HG03442 (cell line): ENCODE measurements around the gene RHOD.
A peak's percentile ranks its signal among the peaks of the same experiment; 100 is the strongest.

ENCODE experiments used
- ATAC-seq: cut with Tn5 transposase; IDR thresholded peaks from one replicate; pipeline ENCODE4 v1.9.1; 2021; ENCODE audit warnings: mild to moderate bottlenecking, moderate library complexity; ENCODE audit not compliant: unreplicated experiment

RHOD gene

DNA sequence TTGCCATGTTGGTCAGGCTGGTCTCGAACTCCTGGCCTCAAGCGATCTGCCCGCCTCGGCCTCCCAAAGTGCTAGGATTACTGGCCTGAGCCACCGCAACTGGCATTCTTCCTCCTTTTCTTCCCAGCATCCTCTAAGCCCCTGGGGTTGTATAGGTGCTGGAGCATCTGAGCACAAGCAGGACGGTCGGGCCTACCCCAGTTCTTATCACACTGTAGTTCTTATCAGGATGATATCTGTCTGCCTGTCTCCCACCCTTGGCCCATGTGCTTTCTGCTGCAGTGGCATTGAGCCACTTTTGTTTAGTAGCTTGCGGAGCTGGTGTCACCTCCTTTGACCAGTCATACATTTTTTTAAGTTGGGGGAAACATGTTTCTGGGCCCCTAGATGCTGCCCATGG lies 1.9 kb downstream of the RHOD start:
- ATAC-seq, result no peak

DNA sequence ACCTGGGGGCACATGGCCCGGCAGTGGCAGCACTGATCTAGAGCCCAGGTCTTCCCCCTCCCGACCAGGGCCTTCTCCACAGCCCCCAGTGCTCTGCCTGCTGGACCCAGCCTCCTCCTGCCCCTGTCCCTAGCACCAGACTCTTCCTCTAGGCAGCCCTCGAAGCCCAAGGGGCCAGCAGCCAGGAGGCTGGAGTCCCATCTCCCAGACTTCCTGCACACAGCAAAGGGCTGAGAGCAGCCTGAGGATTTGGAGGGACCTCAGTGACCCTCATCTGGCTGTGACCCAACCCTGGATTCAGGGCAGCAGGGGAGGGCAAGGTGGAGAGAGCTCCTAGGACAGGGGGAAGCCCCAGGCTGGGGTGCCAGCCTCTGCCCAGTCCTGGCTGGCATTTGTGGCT lies 3.0 kb downstream of the RHOD start:
- no peak for ATAC-seq

DNA sequence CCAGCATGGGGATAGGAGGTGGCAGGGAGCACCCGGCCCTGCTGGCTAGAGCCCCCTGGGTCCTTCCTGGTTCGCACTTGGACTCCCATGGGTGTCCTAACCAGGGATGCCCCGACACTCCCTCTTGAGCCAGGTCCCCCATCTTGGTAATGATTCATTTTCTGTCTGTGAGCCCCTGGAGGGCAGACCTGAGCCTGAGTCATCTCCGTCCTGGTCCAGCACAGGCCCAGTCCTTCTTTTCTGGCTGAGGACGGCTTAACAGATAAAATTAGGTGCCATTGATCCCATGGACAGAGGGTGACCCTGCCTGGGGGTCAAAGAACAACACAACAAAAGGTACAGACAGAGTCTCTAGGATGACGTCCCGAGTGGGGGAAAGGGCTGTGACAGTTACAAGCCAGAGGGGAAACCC lies 3.5 kb downstream of the RHOD start:
- ATAC-seq, result no peak

DNA sequence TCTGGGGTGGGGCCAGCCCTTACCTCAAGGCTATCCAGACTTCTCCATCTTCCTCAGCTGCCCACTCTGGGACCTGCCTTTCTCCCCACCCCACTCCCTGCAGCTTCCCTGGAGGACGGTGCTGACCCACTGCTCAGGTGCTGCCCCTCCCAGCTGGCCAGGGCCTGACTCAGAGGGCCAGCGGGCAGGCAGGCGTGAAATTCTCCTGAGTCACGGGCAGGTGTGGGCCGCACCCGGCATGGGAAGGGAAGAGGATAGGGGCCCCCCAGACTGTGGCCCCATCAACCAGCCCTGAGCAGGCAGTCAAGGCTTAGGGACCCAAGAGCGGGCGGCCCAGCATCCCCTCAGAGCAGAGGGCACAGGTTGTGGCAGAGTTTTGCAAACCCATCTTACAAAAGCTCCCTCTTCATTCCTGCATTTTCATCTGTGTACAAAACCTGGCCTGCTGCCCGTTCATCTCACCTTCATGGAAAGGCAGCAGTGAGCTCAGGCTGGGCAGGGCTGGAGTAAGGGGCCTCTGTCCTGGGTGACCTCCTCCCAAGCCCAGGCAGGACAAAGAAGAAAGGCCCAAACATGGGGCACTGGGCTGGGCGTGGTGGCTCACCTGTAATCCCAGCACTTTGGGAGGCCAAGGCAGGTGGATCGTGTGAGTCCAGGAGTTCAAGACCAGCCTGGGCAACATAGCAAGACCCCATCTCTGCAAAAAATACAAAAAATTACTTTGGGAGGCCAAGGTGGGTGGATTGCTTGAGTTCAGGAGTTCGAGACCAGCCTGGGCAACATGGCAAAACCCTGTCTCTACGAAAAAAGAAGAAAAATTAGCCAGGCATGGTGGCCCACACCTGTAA lies 6.1 kb downstream of the RHOD start:
- ATAC-seq, result no peak

DNA sequence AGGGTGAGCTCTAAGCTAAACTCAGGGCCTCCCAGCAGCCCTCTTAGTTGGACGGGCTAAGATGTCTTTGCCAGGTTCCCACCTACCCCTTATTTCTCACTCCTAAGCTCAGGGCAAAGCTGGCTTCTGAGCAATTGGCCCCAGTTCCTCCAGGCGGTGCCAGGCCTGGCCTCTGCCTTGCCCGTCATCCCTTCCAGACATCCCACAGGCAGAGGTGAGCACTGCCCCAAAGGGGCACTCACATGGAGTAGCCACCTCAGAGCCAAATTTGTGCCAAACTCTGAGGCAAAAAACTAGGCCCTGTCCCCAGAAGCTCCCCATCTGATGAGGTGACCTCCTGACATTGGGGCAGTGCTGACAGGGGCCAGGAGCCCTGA lies 9.7 kb downstream of the RHOD start:
- no peak for ATAC-seq

DNA sequence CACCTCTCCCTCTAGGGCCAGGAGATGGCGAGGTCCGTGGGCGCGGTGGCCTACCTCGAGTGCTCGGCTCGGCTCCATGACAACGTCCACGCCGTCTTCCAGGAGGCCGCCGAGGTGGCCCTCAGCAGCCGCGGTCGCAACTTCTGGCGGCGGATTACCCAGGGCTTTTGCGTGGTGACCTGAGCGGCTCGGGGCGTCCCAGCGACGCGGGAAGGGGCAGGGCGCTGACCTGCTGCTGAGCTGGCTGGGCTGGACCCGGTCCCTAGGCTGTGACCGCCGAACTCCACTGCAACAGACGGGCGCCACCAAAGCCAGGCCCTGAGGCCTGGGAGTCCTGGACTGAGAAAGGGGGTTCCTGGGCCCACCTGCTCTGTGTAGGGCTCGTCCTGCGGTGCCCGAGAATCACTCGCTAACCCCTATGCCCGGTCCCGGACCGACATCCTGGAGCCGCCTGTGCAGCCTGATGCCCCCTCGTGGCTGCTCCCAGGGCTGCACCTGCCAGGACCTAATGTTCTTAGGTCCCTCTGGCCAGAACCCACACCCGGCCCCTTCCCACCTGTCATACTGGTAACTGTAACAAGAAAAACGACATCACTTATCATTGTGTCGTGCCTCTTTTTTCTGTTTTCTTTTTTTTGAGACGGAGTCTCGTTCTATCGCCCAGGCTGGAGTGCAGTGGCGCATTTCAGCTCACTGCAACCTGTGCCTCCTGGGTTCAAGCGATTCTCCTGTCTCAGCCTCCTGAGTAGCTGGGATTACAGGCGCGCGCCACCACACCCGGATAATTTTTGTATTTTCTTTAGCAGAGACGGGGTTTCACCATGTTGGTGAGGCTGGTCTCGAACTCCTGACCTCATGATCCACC lies 15.0 kb downstream of the RHOD start:
- no peak for ATAC-seq

DNA sequence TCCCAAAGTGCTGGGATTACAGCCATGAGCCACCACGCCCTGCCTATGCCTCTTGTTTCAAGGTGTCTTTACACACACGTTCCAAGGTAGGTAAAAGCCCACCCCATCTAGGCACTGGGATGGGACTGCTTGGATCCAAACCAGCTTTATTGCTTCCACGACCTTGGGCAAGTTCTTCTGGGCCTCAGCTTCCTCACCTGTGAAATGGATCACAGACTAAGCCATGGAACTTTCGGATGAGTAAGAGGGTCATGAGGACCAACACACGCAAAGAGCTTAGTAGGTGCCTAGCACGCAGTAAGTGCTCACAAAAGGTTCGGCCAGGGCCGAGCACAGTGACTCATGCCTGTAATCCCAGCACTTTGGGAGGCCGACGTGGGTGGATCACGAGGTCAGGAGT lies 15.6 kb downstream of the RHOD start:
- ATAC-seq, result no peak

DNA sequence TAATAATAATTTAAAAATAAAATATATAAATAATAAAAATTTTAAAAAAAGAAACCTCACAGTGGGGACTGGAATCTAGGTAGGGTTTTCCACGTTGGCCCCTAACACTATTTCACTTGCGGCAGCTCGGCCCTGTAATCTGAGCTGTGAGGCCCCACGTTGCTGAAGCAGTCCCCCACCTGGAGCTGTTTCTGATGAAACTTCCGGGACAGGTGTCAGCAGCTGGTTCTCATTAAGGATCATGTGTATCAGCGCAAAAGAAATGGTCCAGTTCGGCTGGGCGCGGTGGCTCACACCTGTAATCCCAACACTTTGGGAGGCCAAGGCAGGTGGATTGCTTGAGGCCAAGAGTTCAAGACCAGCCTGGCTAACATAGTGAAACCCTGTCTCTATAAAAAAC lies 17.3 kb downstream of the RHOD start:
- no peak for ATAC-seq

DNA sequence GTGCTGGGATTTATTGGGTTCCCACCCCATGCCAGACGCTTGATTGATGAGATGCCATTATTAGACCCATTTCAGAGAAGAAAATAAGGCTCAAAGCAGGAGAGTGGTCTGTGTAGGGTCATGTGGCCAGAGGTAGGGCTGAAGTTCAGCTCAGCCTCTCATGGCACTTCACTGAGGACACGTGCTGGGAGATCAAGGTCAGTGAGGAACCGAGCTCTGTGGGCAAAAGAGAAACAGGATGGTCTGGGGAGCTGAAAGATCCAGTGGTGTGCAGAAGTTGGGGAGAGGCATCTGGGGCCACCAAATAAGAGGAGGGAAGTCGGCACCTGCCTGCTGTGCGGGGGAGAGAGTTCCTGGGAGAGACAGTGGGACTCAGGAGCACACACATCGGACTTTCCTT lies 19.6 kb downstream of the RHOD start:
- no peak for ATAC-seq

DNA sequence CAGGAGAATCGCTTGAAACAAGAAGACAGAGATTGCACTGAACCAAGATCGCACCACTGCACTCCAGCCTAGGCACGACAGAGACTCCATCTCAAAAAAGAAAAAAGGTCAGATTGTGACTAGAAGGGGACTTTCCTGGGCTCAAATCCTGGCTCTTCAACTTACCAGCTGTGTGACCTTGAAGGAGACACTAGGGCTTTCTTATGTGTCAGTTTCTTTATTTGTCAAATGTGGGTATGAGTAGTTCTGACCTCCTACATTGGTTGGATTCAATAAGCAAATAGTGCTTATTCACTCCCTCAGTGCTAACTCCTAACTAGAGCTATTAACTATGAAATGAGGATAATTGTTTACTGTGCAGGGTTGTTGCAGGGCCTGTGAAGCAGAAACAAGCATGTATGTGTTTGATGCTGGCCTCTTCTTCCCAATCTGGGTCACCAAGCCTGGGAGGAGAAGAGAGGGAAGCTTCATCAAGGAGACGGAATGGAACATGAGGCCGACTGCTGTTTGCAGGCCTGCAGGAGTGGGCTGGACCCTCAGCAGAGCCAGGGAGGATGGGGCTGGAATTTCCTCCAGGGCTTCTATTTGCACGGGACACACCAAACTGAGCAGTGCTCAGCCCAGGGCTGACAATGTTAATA lies 22.5 kb downstream of the RHOD start:
- ATAC-seq, result no peak

DNA sequence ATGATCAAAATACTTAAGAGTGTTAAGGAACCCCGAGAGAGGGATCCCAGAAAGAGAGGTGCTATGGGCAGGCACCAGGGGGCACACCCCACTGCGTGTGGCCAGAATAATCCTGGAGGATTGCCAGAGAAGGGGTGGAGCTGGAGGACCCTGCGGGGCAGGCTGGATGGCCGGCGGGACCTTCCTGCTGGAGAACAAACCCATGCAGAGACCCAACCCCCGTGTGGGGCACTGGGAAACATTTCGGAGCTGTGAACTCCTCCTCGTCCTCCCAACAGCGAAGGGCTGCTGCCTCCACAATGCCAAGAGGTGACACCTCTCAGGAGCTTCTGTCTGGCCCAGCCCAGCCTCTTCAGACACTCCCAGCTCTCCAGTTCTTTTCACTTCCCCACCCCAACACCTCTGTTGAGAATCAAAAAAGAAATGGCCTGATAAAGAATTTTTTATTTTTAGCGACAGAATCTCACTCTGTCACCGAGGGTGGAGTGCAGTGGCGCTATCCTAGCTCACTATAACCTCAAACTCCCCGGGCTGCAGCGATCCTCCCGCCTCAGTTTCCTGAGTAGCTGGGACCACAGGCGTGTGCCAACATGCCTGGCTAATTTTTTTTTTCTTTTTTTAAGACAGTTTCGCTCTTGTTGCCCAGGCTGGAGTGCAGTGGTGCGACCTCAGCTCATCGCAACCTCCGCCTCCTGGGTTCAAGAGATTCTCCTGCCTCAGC lies 25.6 kb downstream of the RHOD start:
- no peak for ATAC-seq

DNA sequence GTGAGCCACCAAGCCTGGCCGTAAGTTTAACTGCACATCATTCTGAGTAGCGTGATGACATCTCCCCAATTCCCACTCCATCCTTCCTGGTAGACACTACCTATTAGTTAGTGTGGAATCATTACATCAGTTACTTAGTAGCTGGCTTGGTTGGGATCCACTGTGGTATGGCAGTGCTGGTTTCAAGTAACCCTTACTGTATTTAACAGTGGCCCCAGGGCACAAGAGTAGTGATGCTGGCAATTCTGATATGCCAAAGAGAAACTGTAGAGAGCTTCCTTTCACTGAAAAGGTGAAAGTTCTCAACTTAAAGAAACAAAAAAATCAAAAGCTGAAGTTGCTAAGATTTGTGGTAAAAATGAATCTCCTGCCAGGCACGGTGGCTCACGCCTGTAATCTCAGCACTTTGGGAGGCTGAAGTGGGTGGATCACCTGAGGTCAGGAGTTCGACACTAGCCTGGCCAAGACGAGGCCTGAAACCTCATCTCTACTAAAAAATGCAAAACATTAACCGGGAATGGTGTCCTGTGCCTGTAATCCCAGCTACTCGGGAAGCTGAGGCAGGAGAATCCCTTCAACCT lies 27.2 kb downstream of the RHOD start:
- ATAC-seq, result no peak

DNA sequence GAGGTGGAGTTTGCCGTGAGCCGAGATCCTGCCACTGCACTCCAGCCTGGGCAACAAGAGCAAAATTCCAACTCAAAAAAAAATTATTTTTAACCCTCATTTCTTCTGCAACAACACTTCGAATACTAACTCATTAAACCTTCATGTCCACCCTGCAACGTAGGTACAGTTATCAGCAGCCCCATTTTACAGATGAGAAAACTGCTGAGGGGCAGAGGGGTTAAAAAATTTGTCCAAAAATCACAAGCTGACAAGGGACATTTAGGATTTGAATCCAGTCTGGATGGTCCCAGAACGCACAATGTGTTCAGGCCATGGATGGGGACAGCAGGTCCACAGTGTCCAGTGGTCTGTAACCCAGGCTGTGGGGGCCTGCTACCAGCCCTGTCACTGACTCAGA lies 29.0 kb downstream of the RHOD start:
- ATAC-seq, result no peak

DNA sequence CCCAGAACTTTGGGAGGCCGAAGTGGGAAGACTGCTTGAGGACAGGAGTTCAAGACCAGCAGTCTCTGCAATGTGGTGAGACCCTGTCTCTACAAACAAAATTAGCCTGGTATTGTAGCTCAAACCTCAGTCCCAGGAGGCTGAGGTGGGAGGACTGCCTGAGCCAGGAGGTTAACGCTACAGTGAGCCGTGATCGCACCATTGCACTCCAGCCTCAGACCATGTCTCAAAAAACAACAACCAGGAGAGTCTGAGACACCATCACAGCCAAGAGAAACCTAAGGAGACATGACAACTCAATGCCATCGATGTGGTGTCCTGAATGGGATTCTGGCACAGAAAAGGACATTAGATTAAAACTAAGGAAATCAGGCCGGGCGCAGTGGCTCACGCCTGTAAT lies 34.1 kb downstream of the RHOD start:
- ATAC-seq, result no peak

DNA sequence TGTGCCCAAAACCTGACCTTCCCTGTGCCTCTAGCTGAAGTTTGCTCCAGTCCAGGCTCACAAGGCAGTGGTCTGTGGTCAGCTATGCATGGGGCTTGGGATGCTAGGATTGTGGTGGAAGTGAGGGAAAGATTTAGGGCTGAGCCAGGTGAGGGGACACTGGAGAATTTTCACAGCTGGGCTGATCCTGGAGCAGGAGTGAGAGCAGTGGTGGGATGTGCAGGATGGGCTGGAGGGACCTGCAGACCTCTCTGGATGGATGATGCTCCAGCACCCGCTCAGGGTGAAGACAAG lies 38.5 kb downstream of the RHOD start:
- ATAC-seq, result no peak

DNA sequence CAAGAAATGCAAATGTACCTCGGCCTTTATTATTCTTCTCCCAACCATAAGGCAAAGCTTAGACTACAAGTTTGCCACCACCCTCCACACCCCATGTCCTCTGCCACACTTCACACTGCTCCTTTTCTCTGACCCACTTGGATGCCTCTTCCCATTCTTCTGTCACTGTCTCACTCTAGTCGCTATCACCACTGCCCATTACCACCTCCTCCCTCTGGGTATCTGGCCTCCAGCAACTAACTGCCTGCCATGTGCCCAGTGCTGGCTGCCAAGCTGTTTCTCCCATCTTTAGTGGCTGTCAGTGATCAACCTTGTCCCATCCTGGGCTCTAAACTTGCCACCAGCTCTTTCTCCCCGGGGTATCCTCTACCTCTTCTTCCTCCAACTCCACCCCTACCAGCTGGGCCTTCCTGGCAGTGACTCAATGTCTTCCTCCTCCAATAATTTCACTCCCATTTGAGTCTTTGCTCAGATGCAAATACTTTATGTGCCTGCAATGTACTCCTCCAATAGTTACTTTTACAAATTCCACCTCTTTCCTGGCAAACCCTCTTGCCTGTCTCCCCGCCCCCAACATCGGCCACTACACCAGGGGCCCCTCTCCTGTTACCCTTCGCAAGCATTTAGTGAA lies 42.3 kb downstream of the RHOD start:
- no peak for ATAC-seq

DNA sequence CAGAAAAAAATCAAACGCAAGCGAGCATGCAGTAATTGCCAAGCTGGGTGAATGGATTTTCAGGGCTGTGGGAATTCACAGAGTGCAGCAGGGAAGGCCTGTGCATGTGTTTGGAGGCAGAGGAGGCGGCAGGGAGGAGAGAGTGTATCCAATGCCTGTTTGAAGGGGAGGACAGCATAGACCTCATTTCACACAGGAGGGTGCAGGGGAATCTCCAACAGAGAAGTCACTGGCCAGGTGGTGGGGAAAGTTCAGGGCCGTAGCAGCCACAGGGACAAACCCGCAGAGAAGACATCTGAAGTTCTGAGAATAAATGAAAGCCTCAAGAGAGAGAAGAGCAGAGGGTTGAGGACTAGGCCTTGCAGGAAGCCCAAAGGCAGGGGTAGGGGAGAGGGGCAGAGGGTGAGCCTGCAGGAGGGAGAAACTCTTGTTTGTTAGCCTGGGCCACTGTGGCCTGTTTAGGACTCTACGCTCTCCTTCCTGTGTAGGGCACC lies 43.2 kb downstream of the RHOD start:
- ATAC-seq, result peak; percentile 53

DNA sequence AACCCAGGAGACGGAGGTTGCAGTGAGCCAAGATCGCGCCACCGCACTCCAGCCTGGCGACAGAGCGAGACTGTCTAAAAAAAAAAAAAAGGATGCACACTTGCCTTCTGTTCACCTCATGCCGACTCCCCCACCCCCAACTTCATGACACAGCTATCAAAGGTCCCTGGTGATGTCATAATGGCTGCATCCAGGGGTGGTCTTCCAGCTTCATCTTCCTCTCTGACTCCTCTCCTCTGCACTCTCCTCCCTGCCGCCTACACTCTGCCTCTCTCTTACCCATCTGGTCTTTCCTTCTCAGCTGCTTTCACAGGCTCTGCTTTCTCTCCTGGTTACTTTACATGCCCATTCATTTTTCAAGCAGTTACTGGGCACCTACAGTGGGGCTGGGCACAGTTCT lies 46.0 kb downstream of the RHOD start:
- no peak for ATAC-seq

DNA sequence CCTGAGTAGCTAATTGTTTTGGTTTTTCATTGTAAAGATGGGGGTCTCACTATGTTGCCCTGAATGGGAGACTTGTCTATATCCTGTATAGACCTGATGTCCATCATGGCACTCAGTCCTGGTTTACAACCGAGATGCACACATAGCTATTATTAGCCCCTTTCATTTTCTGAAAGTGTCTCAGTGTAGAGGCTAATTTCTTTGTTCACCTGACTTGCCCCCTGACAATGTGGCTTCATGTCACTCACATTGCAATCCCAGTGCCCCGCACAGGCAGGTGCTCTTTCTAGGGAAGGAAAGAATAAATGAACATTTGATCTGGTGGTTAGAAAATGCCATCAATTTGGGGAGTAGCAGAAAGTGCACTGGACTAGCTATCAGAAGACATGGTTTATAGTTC lies 49.3 kb downstream of the RHOD start:
- ATAC-seq, result no peak

DNA sequence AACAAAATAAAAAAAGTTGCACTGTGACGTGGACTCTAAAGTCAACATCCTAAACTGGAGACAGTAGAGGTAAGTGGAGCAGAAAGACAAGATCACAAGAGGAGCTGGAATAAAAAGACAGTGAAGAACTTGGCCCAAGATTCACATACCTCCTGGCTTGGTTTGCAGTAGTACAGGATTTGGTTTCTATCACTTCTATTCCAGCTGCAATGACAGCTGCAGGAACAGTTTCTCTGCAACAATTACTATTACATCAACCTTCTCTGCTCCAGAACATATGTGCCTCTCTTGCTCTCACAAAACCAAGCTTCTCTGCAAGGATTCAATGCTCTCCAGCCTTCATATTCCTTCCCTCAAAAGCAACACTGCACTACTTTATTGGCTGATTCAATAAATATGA lies 54.6 kb downstream of the RHOD start:
- ATAC-seq, result no peak
